ENCODE data around the gene ERP44.
"Not testable (repeated sequence)": the region's sequence is repeated elsewhere in the genome, so short reads cannot be mapped to it uniquely, and the experiment has no call there.

The ERP44 gene

DNA sequence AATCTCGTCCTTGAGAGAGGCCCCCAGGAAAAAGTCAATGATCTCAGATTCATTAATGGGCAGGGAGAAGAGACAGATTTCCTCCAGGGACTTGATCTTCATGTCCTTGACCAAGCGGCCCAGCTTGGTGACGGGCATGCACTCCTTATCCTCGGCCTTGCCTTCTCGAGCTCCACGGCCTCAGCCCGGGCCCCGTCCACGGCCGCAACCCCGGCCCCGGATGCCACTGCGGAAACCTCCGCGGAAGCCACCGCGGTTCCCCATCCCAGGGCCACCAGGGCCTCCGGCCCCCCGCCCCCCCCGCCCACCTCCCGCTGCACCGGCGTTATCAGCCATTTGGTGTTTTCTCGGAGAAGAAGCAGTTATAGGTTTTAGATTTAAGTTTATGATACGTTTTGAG is 18.5 kb upstream of the ERP44 start:
- FAIRE-seq = no peak
- no peak for DNase-seq (ENCODE audit: insufficient read length, low spot score)
- no peak for TF ChIP-seq POLR2A (IDR thresholded peaks at IDR 0.05; ENCODE audit: low read depth, low read length)

DNA sequence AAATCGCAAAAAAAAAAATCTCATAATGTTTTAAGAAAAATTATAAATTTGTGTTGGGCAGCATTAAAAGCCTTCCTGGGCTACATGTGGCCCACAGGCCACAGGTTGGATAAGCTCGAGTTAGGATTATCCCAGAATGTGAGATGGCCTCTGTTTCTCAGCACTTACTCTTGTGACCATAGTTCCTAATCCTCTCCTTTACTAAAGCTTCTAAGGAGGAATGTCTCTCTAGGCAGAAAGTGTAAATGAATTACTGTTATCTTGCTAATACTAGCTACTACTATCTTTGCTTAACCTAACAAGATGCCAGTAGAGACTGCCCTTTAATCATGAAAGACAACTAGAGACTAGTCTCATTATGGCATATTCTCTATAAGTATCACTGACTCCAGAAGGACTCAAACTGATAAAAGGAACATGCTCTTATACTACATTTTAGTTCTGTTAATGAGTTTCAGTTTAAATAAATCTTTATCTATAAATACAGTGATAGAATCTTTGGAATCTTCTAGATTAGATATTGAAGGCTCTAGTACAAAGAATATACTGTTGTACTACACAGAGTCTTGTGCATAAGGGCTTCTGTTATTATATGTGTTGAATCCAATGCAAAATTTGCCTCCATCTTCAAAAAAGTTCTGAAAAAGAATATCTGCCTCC is 14.0 kb upstream of the ERP44 start:
- FAIRE-seq (peak; percentile 93), DNase-seq (ENCODE audit: insufficient read length, low spot score) (no peak)
- TF ChIP-seq POLR2A (IDR thresholded peaks at IDR 0.05; ENCODE audit: low read depth, low read length) = no peak

DNA sequence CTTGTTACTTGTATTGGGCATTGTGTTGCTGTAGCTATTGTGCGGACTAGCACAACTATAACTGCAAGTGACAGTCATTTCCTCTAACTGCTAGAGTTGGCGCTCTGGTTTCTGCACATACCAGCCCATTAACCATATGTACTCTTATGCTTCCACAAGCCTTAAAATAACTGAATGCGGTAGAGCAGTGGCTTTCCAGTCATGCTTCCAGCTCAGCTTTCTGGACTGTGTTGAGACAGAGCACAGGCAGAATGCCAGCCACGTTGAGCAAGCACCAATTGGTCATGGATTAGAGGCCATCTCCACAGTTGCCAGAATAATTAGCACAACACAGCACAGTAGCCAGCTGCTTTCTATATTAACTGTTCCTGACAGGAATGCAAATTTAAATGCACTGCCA is 12.4 kb upstream of the ERP44 start:
- FAIRE-seq = peak; percentile 100
- peak; percentile 65 for DNase-seq (ENCODE audit: insufficient read length, low spot score)
- TF ChIP-seq POLR2A (IDR thresholded peaks at IDR 0.05; ENCODE audit: low read depth, low read length) = no peak

DNA sequence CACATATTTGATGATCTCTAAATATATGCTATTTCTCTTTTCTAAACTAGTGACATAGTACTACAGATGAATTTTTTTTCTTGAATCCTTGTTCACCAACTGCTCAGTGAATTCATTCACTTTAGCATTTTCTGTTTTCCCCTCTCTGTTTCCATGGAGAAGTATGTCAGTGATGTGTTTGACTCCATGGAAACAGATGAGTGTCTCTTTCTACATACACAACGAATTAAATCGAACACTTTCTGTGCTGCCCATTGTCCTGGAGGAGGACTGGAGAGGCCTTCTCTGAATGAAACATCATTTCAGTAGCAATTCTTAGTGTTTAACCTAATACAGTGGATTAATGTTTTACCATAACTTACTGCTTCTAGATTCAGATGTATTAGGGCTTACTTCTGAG is 9.8 kb upstream of the ERP44 start:
- FAIRE-seq = peak; percentile 81
- no peak for TF ChIP-seq POLR2A (IDR thresholded peaks at IDR 0.05; ENCODE audit: low read depth, low read length)
- no peak for DNase-seq (ENCODE audit: insufficient read length, low spot score)

DNA sequence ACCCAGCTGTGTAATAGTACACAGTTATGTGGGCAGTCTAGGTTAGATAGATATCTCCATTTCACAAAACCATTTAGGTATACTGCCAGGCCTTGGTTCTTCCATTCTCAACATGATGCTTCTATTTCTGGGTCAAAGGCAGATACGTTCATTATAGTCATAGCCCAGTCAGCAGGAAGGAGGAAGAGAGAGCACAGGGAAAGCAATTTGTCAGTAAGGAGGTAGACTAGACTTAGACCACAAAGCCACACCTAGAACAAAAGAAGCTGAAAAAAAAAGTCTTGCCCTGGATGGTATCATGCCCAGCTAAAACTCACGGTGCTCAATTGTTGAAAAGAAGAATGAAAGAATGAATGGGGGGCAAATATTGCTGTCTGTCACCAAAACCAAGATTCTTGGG is 7.8 kb upstream of the ERP44 start:
- TF ChIP-seq POLR2A (IDR thresholded peaks at IDR 0.05; ENCODE audit: low read depth, low read length) = no peak
- FAIRE-seq = peak; percentile 11
- no peak for DNase-seq (ENCODE audit: insufficient read length, low spot score)

DNA sequence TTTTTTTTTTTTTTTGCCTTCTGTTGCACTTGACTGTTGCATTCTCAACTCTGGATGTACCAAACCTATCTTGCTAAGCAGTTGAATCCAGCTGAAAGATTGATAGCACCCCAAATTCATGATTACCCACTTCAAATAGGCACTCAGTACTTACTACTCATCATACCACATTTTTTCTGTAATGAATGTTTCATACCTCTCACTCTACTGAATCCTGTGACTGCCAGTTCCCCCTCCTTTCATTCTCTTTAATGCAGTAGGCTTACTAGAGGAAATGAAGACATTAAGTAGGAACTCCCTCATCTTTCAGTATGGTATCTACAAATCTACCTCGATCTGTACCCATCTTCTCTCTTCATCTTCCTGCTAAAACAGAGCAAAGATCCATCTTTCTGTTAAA is 7.1 kb upstream of the ERP44 start:
- TF ChIP-seq POLR2A (IDR thresholded peaks at IDR 0.05; ENCODE audit: low read depth, low read length) = no peak
- FAIRE-seq (peak; percentile 73), DNase-seq (ENCODE audit: insufficient read length, low spot score) (no peak)

DNA sequence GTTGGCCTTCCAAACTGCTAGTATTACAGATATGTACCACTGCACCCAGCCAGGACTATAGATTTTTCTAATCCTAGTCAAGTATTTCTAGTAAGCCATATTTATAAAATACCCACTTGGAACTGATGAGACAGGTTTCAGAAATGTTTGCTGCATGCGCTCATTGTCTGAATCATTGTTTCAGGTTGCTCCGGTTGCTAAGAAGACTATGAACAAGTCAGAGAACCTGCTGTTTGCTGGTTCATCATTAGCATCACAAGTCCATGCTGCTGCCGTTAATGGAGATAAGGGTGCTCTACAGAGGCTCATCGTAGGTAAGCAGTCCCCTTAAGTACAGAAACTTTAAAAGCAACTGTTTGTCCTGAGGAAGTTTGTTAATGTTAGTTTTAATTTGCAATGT is 5.5 kb upstream of the ERP44 start:
- FAIRE-seq = peak; percentile 92
- DNase-seq (ENCODE audit: insufficient read length, low spot score) = peak; percentile 35
- TF ChIP-seq POLR2A (IDR thresholded peaks at IDR 0.05; ENCODE audit: low read depth, low read length) = no peak

DNA sequence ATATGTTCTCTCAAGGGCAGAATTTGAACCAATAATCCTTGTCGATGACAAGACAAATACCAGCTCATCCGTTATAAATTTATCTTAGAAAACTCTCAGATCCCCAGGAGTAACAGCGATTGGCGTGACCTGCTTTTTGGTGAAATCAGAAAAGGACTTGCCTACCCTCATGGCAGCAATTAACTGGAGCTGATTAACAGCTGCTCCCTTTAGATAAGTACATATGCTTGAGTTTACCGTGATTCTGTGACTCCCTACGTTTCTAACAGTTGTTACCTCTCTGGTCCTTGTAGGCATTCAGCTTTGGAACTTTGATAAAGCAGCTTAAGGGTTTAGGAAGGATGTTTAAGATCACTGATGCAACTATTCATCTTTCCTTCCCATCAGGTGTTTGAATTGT is 2.8 kb upstream of the ERP44 start:
- no peak for TF ChIP-seq POLR2A (IDR thresholded peaks at IDR 0.05; ENCODE audit: low read depth, low read length)
- FAIRE-seq (no peak), DNase-seq (ENCODE audit: insufficient read length, low spot score) (no peak)

DNA sequence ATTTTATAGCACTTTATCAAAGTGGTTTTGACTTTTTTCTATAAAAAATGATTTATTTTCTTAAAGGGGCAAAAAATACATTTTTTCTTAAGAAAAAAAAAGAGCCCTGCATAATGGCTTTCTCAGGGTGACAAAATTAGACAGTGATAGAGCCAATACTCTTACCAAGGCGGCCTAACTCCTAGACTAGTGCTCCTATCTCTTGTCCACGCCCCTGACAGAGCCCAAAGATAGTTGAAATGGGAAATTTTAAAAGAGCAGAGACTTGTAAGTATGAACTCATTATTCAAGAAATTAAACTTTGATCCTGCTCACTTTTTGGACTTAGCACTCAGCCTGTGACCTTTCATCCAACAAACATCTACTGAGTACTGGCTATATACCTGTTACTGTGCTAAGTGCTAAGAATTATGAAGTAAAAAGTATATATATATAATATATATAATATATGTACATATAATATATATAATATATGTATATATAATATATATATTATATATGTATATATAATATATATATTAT is 1.4 kb upstream of the ERP44 start:
- TF ChIP-seq POLR2A (IDR thresholded peaks at IDR 0.05; ENCODE audit: low read depth, low read length) = no peak
- DNase-seq (ENCODE audit: insufficient read length, low spot score) = no peak
- FAIRE-seq = no peak

DNA sequence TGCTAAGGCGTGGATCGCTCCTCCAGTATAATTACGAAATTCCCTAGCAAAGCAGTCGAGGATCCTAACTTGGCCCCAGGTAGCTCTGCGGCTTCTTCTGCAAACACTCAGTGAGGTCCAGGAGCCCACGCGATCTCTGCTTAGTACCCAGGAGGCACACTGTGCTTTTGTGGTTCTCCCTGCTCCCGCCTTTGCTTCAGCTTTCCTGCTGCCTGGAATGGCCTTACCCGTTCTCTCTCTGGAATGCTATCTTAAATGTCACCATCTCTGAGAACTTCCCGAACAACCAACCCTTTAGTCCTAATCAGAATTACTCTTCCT is 882 bp upstream of the ERP44 start:
- FAIRE-seq = peak; percentile 61
- DNase-seq (ENCODE audit: insufficient read length, low spot score) = no peak
- TF ChIP-seq POLR2A (IDR thresholded peaks at IDR 0.05; ENCODE audit: low read depth, low read length) = no peak

DNA sequence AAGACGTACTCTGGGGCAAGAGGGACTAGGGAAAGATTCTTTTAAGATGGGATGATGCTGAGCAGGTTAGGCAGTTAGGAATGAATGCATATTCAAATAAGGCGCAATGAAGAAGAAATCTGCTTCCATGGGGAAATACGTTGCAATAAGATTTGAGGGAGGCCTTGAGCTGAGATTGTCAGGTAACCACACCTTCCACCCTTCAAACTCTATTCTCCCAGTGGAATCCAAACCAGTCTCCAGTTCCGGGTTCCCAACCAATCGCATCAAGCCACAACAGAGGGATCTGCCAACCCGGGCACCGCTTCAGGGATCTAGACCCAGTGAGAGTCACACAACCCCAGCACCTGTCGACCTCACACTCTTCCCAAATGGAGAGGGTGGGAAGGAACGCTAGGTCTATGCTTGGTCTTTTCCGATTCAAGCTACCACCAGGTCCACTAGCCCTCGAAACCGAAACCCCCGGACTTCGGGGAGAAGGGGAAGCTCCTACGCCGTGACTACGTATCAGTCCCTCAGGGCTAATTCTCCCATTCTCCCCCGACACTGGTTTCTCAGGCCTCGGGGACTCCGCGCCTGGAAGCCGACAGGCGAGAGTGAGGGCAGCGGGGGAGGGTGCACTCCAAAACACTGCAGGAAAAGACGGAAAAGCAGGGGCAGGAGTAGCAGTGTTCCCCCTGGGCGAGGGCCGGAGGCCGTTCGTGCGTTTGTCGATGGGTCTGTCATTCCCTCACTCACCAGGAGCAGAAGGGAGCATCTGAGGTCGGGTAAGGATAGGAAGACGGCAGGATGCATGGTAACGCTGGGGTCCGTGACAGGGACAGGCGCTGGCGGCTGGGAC is 534 bp downstream of the ERP44 start:
- TF ChIP-seq POLR2A (IDR thresholded peaks at IDR 0.05; ENCODE audit: low read depth, low read length) = no peak; the same call in 1 of the 2 replicates
- peak; percentile 92 for FAIRE-seq
- peak; percentile 38 for DNase-seq (ENCODE audit: insufficient read length, low spot score)

DNA sequence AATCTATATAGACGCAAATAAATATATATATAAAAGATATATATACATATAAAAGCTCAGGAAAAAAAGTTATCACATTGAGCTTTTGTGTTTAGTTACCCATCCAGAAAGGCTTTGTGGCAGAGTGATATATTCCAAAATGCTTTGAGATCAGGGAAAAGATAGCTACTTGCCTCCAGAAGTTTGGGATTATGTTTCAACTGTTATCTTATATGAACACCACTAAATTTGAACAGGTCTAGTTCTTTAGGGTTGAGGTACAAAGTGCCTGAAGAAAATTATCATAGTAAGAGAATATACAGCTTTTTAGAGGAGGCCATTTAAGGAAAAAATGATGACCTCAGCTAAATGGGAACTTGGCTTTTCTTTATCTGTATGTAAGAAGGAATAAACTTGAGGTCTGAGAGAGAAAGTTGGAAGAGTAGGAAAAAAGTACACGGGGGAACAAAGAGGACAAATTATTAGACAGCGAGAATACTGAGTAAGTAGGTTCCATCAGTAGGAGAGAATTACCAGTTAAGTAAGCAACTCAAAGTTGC is 2.4 kb downstream of the ERP44 start:
- no peak for FAIRE-seq

DNA sequence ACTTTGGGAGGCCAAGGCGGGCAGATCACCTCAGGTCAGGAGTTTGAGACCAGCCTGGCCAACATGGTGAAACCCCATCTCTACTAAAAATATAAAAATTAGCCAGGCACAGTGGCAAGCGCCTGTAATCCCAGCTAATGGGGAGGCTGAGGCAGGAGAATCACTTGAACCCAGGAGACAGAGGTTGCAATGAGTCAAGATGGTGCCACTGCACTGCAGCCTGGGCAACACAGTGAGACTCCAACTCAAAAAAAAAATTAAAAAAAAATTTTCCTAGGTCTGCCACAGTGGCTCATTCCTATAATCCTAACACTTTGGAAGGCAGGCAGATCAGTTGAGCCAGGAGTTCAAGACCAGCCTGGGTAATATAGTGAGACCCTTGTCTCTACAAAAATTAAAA is 4.4 kb downstream of the ERP44 start:
- DNase-seq (ENCODE audit: insufficient read length, low spot score); FAIRE-seq: not testable (repeated sequence)

More for the DNA sequence above, 2.4 kb downstream of the ERP44 start:
- TF ChIP-seq POLR2A (IDR thresholded peaks at IDR 0.05; ENCODE audit: low read depth, low read length) = no peak
- no peak for DNase-seq (ENCODE audit: insufficient read length, low spot score)

DNA sequence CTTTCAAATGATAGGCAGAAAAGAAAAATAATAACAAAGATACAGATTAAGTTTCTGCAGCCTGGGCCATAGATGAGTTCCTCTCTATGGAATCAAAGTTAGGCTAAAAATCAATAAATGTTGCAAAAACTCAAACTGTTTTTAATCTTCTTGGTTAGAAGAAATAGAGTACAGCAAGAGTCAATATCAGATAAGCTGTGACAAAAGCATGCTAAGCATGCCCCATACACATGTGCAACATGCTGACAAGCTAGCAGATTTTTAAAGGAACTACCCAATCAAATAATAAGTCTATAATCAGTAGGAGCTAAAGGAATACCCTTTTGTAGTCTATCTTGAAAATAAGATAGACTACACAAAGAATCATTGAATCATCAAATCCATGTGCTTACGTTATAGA is 6.7 kb downstream of the ERP44 start:
- no peak for DNase-seq (ENCODE audit: insufficient read length, low spot score)
- no peak for TF ChIP-seq POLR2A (IDR thresholded peaks at IDR 0.05; ENCODE audit: low read depth, low read length)
- no peak for FAIRE-seq

DNA sequence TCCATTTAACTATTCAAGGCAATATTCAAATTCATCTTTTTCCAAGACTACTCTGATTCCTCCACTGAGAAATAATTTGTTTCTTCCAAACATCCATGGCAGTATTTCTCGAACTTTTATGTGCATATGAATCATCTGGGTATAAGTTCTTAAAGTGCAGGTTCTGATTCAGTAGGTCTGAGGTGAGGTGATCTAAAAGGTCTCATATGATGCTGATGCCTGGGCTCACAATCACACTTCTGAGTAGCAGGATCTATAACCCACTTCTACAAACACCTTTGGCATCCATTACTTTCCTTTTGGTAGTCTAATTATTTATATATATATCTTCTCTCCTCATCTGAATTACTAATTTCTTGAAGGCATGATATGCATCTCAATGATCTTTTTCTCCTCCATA is 7.2 kb downstream of the ERP44 start:
- TF ChIP-seq POLR2A (IDR thresholded peaks at IDR 0.05; ENCODE audit: low read depth, low read length) = no peak
- FAIRE-seq (peak; percentile 61), DNase-seq (ENCODE audit: insufficient read length, low spot score) (no peak)

Data from H54 (cell line).